GOT3 (cell line): Measurements from ENCODE around the gene CFAP298.
A peak's percentile ranks its signal among the peaks of the same experiment; 100 is the strongest.

Experiments
- DNase-seq: peaks from one replicate; lab custom pipeline; 2025; ENCODE audit warnings: mixed read lengths; lab: John Stamatoyannopoulos, UW

Gene CFAP298

DNA sequence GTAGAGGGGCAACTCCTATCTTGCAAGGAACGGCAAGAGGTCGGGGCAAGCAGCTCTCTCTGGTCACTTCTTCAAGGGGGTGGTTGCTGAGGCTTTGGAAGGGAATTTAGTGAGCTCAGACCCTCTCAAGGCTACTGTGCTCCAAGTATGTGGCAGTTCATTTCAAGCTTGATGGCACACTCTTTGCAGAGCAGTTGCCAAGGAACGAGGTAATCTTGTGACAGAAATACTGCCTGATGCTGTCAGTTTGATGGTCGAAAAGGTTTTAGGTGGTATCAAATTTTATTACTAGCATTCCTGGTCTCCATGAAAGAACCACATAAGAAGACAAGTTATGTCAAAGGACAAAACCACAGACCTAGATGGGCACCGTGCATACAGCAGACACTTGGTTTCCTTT is 13.1 kb downstream of the CFAP298 start:
- DNase-seq: no peak

- no peak for DNase-seq
Observed at GRCh38 chr21:32597205-32597604, 15.0 kb downstream of the CFAP298 start.

DNA sequence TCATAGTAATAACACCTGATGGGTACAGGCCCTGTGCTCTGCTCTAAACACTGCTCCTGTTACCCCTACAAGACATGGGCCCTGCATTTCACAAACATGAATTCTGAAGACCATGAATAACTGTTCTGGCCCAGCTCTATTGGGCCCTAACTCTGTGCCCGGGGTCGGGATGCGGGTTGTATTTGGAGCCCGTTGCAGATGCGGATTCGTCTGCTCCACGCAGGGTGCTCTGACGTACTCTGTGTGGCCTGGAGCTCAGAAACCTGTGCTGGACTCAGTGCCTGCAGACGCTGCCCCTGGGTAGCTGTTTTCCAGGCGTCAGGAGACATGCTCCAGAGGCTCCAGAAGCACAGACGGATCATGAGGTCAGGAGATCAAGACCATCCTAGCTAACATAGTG is 16.7 kb downstream of the CFAP298 start:
- DNase-seq: no peak

DNA sequence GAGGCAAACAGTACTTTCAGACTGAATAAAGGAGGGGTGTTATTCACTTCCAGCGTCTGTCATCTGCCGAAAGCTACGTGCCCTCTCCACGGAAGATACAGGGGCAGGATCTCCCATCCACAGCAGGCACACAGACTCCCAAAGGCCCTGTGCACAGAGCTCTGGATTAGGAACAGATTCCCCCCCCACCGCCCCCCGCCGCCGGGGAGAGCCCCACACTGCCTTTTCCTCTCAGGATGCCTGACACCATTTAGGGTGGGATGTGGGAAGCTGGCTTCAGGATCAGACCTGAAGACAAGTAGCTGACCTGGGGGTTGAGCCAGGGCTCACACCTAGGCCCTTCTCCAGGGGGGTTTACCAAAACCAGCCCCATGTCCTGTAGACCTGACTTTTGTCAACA is 18.5 kb downstream of the CFAP298 start:
- no peak for DNase-seq

- DNase-seq: no peak
Observed at GRCh38 chr21:32592929-32593502, 19.2 kb downstream of the CFAP298 start.

GRCh38 chr21:32590130-32590529 is 22.0 kb downstream of the CFAP298 start:
- DNase-seq: no peak

- no peak for DNase-seq
Observed at GRCh38 chr21:32587651-32588050, 24.5 kb downstream of the CFAP298 start.

DNA sequence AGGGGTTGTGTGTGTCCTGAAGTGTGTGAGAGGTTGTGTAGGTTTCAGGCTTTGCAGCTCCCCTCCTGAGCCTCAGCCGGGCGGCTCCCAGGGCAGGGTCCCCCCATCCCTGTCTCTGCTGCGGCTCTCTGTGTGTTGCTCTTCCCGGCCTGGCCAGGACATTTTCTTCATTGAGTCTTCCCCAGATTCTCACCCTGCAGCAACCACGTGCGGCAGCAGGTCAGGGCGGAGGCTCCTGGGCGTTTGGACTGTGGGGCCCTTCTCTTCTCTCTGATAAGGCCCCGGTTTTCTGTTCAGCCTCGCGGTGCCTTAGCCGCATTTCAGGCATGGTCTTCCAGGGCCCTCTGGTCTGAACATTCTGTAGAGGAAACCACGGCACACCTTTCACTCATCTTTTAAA is 25.1 kb downstream of the CFAP298 start:
- no peak for DNase-seq

GRCh38 chr21:32585970-32586369 is 26.2 kb downstream of the CFAP298 start:
- no peak for DNase-seq

- DNase-seq: no peak
Observed at GRCh38 chr21:32585042-32585710, 27.0 kb downstream of the CFAP298 start, which contains the start of gene TCP10L. Gene TCP10L (minus strand): TSS chr21:32585523. CDS start chr21:32584304, 1,219 bp downstream.

DNA sequence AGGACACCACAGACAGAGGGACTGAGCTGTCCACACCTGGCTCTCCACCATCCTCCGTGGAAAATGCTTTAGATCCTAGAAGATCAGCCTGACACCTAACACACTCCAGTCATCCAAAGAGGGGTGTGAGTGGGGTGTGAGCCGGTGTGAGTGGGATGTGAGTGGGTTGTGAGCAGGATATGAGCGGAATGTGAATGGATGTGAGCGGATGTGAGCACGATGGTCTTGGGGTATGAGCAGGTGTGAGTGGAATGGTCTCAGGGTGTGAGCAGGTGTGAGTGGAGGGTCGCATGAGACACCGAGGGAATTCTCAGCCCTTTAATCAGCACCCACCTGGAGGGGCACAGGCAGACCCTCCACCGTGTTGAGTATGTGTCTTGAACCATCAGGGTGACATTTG is 27.7 kb downstream of the CFAP298 start:
- no peak for DNase-seq

GRCh38 chr21:32581732-32582131 is 30.4 kb downstream of the CFAP298 start:
- no peak for DNase-seq

GRCh38 chr21:32580949-32581348 is 31.2 kb downstream of the CFAP298 start:
- DNase-seq: no peak

DNA sequence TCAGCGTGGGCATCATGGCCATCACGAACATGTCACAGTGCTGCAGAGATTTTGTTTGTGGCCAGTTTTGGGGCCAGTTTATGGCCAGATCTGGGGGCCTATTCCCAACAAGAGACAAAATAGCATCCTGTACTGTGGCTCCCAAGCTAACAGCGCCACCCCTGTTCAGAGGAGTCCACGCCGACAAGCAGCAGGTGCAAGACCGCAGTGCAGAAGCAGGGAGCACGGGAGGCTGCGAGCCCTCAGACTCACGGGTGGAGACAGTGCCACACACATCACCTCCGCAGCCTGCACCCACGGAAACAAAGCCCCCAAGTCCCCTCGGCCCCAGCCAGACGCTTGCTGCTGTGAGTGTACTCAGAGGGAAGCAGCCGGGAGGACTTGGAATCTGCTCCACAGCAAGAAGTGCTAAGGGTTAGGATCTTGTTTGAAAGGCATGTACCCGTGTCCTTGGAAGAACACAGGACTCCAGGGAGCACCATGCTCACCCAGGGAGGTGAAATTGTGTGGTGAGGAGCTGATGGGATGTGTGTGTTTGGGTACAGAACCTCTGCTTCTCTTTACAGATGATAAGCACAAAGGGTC is 34.0 kb downstream of the CFAP298 start:
- no peak for DNase-seq

DNA sequence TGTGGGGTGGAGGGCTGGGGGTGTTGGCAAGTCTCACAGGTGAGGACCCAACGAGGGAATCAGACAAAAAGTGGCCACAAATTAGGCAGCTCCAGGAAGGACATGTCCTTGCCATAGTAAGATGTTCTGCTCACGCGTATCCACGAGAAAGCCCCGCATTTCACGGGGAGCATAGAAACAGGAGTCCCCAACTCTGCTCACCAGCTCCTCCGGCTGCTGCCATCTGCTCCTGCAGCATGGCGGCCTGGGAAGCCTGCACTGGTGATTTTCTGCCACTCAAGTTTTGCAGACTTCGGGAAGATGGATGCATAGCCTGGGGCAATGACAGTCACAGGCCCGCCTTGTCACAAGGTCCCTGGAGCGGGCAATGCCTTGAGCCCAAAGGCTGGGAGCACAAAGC is 36.2 kb downstream of the CFAP298 start:
- no peak for DNase-seq

GRCh38 chr21:32574946-32575925 is 36.9 kb downstream of the CFAP298 start:
- no peak for DNase-seq

DNA sequence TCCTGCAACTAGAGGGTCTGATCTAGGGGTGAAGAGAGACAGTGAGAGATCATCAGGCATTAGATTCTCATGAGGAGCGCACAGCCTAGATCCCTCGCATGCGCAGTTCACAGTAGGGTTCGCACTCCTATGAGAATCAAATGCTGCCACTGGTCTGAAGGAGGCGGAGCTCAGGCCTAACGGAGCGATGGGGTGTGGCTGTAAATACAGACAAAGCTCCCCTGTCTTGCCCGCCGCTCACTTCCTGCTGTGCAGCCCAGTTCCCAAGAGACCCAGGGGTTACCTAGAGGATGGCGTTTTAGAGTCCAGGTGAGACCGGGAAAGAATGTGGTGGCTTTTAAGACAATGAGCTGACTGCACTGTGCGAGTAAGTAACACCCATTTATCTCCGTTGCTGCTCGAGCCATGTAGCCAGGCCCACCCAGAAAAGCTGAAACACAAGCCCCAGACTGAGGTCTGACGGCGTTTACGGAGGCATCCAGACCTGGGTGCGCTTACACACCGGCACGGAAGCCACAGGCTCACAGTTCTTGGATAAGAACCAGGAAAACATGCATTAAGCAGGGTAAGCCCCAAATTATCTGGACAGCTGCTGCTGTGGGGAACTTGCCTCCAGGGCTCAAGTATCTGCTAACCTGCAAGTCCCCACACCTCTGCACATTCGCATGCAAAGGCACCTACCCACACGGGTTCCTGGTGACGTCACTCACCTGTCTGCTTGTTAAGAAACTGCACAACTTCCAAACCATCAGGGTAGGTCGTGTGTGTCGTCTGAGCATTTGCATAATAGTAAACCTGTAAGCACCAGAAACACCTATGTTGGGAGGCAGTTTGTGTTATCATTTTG is 39.4 kb downstream of the CFAP298 start:
- DNase-seq: no peak

DNA sequence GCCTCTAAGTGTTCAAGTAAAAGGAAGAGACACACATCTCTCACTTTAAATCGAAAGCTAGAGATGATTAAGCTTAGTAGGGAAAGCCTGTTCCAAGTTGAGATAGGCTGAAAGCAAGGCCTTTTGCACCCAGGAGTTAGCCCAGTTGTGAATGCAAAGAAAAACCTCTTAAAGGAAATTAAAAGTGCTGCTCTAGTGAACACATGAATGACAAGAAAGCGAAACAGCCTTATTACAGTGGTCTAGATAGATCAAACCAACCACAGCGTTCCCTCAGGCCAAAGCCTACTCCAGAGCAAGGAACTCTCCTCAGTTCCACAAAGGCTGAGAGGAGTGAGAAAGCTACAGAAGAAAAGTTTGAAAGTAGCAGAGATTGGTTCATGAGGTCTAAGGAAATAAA is 41.7 kb downstream of the CFAP298 start:
- no peak for DNase-seq

DNA sequence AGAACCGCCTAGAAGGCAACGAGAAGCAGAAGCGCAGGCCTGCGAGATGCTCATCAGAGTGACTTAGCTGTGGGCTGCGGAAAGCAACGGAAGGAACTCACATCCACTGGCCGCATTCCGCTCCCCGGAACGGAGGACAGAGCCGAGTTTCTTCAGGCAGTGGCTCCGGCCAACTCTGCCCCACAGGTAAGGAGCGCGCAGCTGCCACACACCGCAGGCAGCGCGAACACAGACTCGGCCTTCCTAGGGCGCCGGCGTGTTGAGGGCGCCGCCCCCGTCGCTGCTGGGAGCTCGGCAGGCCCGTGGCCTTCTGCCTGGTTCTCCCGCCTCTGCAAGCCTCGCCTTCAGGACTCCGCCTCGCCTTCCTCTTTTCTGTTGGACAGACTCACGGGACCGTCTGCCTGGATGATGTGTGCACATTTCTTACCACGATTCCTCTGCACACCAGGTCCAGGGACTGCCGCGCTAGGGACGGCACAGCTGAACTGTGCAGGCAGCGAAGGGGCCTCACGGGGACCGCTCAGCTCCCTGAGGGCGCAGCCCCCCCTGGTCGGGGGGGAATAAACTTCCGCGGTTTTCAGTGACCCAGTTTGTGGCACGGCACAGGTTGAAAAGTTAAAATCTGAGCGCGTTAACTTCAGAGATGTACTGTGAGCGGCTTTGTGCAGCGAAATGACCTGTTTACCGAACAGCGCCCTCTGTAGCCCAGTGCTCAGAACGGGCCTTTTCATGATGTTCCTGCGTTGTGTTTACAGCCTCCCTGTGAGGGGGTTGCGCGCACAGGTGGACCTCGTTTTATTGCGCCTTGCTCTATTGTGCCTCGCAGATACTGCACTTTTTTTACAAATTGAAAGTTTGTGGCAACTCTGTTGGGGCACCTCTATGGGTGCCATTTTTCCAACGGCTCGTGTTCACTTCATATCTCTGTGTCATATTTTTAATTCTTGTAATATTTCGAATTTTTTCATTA is 42.6 kb downstream of the CFAP298 start:
- DNase-seq: peak; percentile 41

DNA sequence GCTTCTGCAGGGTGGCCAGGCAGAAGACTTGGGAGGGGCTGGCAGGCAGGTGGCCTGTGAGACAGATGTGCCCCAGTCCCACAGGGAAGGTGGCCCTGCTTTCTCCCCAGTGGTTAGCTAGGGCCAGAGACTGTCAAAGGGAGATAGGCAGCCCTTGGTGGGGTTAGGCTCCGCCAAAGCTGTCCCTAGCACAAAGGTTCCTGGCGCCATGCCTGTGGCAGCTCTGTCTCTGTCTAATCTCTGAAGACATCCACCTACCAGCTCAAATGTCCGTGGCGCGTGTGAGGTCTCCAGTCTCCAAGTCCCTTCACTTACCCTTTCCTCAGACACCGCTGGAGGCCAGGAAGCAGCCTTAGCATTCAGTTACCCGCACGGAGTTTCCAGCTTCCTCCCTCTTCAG is 44.6 kb downstream of the CFAP298 start:
- DNase-seq: no peak
